Left forelimb (tissue), 1 donor: ENCODE data around the gene ATE1.
"Not testable (repeated sequence)": the region's sequence is repeated elsewhere in the genome, so short reads cannot be mapped to it uniquely, and the experiment has no call there.

Experiments
- DNase-seq: peaks from one replicate; pipeline ENCODE4 v3.0.0-alpha.2; 2018; ENCODE audit warnings: low spot score

ATE1 gene

GRCh38 chr10:121930268-121931085 lies 2.6 kb upstream of the ATE1 start:
- not testable (repeated sequence) for DNase-seq

- not testable (repeated sequence) for DNase-seq
Measured at GRCh38 chr10:121929585-121930267, 1.9 kb upstream of the ATE1 start.

GRCh38 chr10:121928528-121928884 lies 675 bp upstream of the ATE1 start:
- no peak for DNase-seq

GRCh38 chr10:121927318-121927840 lies 452 bp downstream of the ATE1 start:
- peak; percentile 75 for DNase-seq

GRCh38 chr10:121926671-121927317 lies 1.0 kb downstream of the ATE1 start:
- no peak for DNase-seq

- no peak for DNase-seq
Measured at GRCh38 chr10:121926157-121926556, 1.7 kb downstream of the ATE1 start.

GRCh38 chr10:121921238-121921931 lies 6.4 kb downstream of the ATE1 start:
- DNase-seq = no peak

- DNase-seq = no peak
Measured at GRCh38 chr10:121919666-121920065, 8.2 kb downstream of the ATE1 start.

GRCh38 chr10:121918800-121919199 lies 9.0 kb downstream of the ATE1 start:
- DNase-seq = not testable (repeated sequence)

GRCh38 chr10:121914661-121915060 lies 13.2 kb downstream of the ATE1 start:
- no peak for DNase-seq

GRCh38 chr10:121911421-121911697 lies 16.5 kb downstream of the ATE1 start:
- no peak for DNase-seq

GRCh38 chr10:121910673-121911420 lies 17.0 kb downstream of the ATE1 start:
- no peak for DNase-seq

- DNase-seq = no peak
Measured at GRCh38 chr10:121904888-121905287, 22.9 kb downstream of the ATE1 start.

GRCh38 chr10:121900443-121901174 lies 27.2 kb downstream of the ATE1 start:
- no peak for DNase-seq

- no peak for DNase-seq
Measured at GRCh38 chr10:121899727-121900126, 28.1 kb downstream of the ATE1 start.

- DNase-seq = no peak
Measured at GRCh38 chr10:121891103-121891502, 36.7 kb downstream of the ATE1 start.

- no peak for DNase-seq
Measured at GRCh38 chr10:121889212-121889611, 38.6 kb downstream of the ATE1 start.

- DNase-seq = no peak
Measured at GRCh38 chr10:121886997-121887622, 40.7 kb downstream of the ATE1 start.

- DNase-seq = no peak
Measured at GRCh38 chr10:121886181-121886580, 41.6 kb downstream of the ATE1 start.

- no peak for DNase-seq
Measured at GRCh38 chr10:121880895-121881294, 46.9 kb downstream of the ATE1 start.
